Left cardiac atrium (tissue), 4 donors: Measurements from ENCODE around the gene UQCRHL. TPM values are rescaled to one million over a fixed set of nuclear protein-coding genes. Genes with fewer than 3 reads are reported as not detected.
"Not testable (repeated sequence)": the region's sequence is repeated elsewhere in the genome, so short reads cannot be mapped to it uniquely, and the experiment has no call there.

Experiments
- ATAC-seq, 2 donors: fragments of 200-7000 bp; cut with Tn5 transposase; one replicate each; pipeline ENCODE4 v1.9.1; 2020; ENCODE audit warnings: mild to moderate bottlenecking in 2 of 2, moderate library complexity in 2 of 2
- DNase-seq: peaks from one replicate; pipeline ENCODE4 v3.0.0-alpha.2; 2020
- intact Hi-C, 2 donors: fragments of 100-400 bp; cut with DNase I; formaldehyde crosslinking; loops; one replicate each; pipeline versions ENCODE4 v1.14.1 to v1.15.1; 2022 to 2023
- long read RNA-seq: library from polyadenylated mRNA; unstranded; transcript quantifications from one replicate; pipeline ENCODE4 v2.0.0, GENCODE V29; 2021
- total RNA-seq, 2 donors: library from RNA; stranded (reverse); fragmentation: NEBNext Ultra II Directional; extraction: Animal tissue kit (Norgen Biotek cat#: 25700); gene quantifications; one replicate each; pipeline ENCODE4 v1.2.1, GENCODE V29; 2021
- donor health status: DM: no; HTN: yes; CAD: no.
- donor health status: DM: no; HTN: yes; CAD: no; lungs with severe emphysema.
- donor health status: DM: yes; HTN: yes; CAD: no.
- donor health status: Dilated cardiomyopathy.

The UQCRHL gene
- total RNA-seq = 1 to 10 TPM; 3.9 to 4.0 TPM
- long read RNA-seq, partial matches to known transcripts = 0 of 1 reads
- long read RNA-seq, other reads (novel, unspliced or antisense) = 0 of 1 reads

DNA sequence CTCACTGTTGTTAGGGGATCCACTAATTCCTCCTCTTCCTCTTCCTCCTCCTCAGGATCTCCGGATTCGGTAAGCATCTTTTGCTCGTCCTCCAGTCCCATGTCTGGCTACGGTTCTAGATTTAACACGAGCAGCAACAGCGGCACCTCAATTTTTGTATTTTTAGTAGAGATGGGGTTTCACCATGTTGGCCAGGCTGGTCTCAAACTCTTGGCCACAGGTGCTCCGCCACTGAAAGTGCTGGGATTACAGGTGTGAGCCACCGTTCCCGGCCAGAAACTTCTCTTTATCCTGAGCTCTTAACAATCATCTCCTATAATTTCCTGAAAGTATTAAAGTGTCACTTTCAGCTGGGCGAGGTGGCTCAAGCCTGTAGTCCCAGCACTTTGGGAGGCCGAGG is at the start of gene UQCRHL:
Gene UQCRHL (minus strand): TSS at position 101 of the 400 bp plus-strand sequence. CDS start 0 bp downstream, at position 101.
- intact Hi-C loops = loop anchor here in 1 of 2 donors (5.0 kb wide), 1 partner anchor 185 kb away; no protein-coding TSS in a partner anchor
- DNase-seq = not testable (repeated sequence)

DNA sequence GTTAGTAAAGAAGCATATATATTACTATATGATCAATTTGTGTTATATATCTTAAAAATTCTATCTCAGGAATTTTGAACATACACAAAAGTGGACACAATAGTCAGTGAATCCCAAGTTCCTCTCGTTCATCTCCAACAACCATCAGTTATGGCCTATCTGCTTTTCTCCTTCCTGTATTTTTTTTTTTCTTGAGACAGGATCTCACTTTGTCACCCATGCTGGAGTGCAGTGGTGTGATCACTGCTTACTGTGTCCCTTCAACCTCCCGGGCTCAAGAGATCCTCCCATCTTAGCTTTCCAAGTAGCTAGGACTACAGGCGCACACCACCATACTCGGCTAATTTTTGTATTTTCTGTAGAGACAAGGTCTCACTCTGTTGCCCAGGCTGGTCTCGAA is 49.4 kb upstream of the UQCRHL start:
- DNase-seq (no peak), ATAC-seq (no peak)
- intact Hi-C loops = no loop called here

More for the DNA sequence above, at the start of gene UQCRHL:
- ATAC-seq = not testable (repeated sequence)

GRCh38 chr1:15852828-15853302 is 45.4 kb upstream of the UQCRHL start:
- DNase-seq = no peak
- intact Hi-C loops = loop anchor here (5.0 kb wide), 1 partner anchor 34 kb away; no protein-coding TSS in a partner anchor
- ATAC-seq = no peak

GRCh38 chr1:15852036-15852827 is 44.8 kb upstream of the UQCRHL start:
- intact Hi-C loops = loop anchor here (5.0 kb wide), 1 partner anchor 35 kb away; no protein-coding TSS in a partner anchor
- ATAC-seq = no peak
- DNase-seq = no peak

DNA sequence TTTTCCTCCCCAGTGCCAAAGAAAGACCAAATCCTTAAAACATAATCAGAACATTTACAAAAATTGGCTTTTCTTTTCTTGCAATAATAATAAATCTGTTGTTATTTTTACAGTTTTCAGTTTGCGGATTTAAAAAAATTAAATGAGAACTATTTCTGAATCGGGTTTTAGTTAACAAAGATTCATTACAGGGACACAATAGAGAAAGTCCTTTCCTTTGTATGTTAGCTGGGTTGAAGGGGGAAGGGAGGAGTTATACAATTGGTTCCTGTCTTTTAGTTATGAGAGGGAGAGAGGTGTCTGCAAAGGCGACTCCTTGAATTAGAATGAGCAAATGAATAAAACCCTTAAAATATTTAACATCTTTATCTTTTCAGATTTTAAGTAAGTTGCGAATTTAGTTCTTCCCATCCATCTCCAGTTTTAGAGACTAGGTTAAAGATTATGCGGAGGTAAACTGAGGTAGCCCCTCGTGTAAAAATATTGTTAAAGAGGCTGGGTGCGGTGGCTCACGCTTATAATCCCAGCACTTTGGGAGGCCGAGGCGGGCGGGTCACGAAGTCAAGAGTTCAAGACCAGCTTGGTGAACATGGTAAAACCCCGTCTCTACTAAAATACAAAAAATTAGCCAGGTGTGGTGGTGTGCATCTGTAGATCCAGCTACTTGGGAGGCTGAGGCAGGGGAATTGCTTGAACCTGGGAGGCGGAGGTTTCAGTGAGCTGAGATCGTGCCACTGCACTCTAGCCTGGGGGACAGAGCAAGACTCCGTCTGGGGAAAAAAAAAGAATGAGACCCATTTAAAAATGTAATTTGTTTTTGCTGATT is 44.0 kb upstream of the UQCRHL start:
- intact Hi-C loops = loop anchor here (5.0 kb wide), 1 partner anchor 36 kb away; no protein-coding TSS in a partner anchor
- DNase-seq = no peak

DNA sequence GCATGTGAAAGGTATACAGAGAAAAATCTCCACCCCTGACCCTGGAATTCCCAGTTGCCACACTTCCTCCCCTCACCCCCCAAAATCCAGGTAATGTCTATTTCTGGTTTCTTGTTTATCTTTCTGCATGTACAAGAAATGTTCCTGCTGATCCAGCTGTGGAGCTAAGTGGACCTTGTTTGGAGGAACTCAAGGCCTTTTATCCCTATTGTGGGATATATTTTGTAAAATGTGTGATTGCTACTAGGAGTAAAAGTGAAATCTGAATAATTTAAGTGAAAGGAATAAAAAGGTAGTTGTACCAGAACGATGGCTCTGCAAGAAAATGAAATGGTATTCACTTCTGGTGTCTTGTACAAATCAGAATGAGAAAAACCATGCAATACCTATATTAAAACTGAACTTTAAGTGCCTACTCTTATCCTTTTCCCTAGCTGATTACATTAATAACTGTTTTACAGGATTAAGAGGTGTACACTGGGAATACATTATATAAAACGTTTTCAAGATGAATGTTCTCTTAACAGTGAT is 43.1 kb upstream of the UQCRHL start:
- no peak for DNase-seq
- intact Hi-C loops = loop anchor here (5.0 kb wide), 1 partner anchor 37 kb away; no protein-coding TSS in a partner anchor
- ATAC-seq = no peak

More for the DNA sequence above, 44.0 kb upstream of the UQCRHL start:
- no peak for ATAC-seq

- ATAC-seq (peak in 1 of 2 donors; percentile 10), DNase-seq (peak; percentile 39)
- intact Hi-C loops = loop anchor here (5.0 kb wide), 1 partner anchor 37 kb away; no protein-coding TSS in a partner anchor
These were observed 42.4 kb upstream of the UQCRHL start for GRCh38 chr1:15849775-15850324.

GRCh38 chr1:15848929-15849774 is 41.7 kb upstream of the UQCRHL start:
- intact Hi-C loops = no loop called here
- ATAC-seq (peak; percentile 13 to 40), DNase-seq (peak; percentile 86)

- ATAC-seq = peak; percentile 11 to 12
- DNase-seq = peak; percentile 62
- intact Hi-C loops = no loop called here
These were observed 40.9 kb upstream of the UQCRHL start for GRCh38 chr1:15848143-15848928.

GRCh38 chr1:15847893-15848142 is 40.4 kb upstream of the UQCRHL start:
- ATAC-seq (no peak), DNase-seq (no peak)
- intact Hi-C loops = no loop called here

DNA sequence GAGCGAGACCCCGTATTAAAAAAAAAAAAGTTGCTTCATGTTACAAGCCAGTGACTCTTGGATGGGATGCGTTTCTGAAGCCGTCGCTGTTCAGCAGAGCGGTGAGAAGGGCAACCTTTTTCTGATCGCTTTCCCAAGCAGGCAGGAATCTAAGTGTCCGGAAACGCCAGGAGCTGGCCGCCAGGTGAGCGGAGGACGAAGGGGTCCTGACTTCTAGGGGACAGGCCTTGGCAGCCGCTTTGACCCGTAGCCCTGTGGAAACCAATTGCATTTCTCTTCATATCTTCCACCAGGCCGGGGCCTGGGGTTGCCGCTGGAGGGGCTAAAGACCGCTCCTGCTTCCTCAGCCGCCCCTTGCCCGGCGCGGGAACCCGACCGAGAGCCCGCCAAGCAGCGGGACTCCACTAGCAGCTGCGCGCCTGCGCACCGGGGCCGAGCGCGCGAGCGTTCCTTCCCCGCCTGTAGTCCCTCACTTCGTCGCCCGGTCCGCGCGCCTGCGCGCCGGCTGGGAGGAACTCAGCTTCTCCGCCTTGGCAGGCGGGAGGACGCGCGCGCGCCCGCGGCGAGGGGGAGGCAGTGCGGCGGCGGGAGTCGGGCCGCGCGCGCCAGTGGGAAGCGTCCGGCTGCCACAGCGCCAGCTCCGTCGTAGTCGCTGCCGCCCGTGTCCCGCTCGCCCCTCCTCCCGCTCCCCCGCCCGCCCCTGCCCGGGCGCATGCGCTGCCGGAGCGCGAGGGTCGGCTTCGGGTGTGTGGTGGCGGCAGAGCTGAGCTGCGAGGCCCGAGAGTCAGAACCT is 39.8 kb upstream of the UQCRHL start, which contains the start of gene SPEN:
Gene SPEN (plus strand): TSS at position 608 of the 793 bp plus-strand sequence. CDS start 361 bp downstream, outside the sequence.
- ATAC-seq = peak; percentile 94
- peak; percentile 99 for DNase-seq
- intact Hi-C loops = no loop called here

GRCh38 chr1:15846056-15846455 is 38.6 kb upstream of the UQCRHL start:
- DNase-seq, intact Hi-C loops, ATAC-seq: not testable (repeated sequence)

- intact Hi-C loops = no loop called here
- ATAC-seq (no peak), DNase-seq (no peak)
These were observed 36.5 kb upstream of the UQCRHL start for GRCh38 chr1:15843826-15844572.

GRCh38 chr1:15838721-15839120 is 31.3 kb upstream of the UQCRHL start:
- DNase-seq (no peak), ATAC-seq (no peak)
- intact Hi-C loops = no loop called here

DNA sequence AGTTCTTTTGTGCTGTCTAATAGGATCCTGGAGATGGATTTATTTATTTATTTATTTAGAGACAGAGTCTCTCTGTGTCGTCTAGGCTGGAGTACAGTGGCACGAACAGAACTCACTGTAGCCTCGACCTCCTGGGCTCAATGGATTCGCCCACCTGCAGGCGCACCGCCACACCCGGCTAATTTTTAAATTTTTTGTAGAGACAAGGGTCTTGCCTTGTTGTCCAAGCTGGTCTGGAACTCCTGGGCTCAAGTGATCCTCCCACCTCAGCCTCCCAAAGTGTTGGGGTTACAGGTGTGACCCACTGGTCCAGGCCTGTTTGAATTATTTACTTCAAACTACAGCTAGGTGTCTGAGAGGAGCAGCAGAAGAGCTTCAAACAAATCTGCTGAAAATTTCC is 30.5 kb upstream of the UQCRHL start:
- no peak for ATAC-seq
- intact Hi-C loops = no loop called here
- DNase-seq = no peak
